Hepatic stellate cell (primary cell): Measurements from ENCODE around the gene CRLF1.
"Not testable (repeated sequence)": the region's sequence is repeated elsewhere in the genome, so short reads cannot be mapped to it uniquely, and the experiment has no call there.

Experiments
- DNase-seq: peaks from one replicate; pipeline ENCODE4 v3.0.0; 2011; ENCODE audit warnings: low spot score

Gene CRLF1

GRCh38 chr19:18592732-18593131 is 13.9 kb downstream of the CRLF1 start:
- not testable (repeated sequence) for DNase-seq

GRCh38 chr19:18591735-18592385 is 14.7 kb downstream of the CRLF1 start:
- DNase-seq, result no peak

- DNase-seq, result no peak
Measured at GRCh38 chr19:18590273-18591272, 16.0 kb downstream of the CRLF1 start.

GRCh38 chr19:18589380-18590272 is 17.0 kb downstream of the CRLF1 start:
- peak; percentile 77 for DNase-seq

- DNase-seq, result peak; percentile 83
Measured at GRCh38 chr19:18588611-18589379, 17.8 kb downstream of the CRLF1 start, which contains the start of gene REX1BD. Gene REX1BD, plus strand, starts transcription at chr19:18588798. Its CDS starts 4 bp downstream, at chr19:18588802.

GRCh38 chr19:18587962-18588610 is 18.5 kb downstream of the CRLF1 start:
- DNase-seq, result no peak

- DNase-seq, result no peak
Measured at GRCh38 chr19:18587561-18587960, 19.0 kb downstream of the CRLF1 start.

- DNase-seq, result no peak
Measured at GRCh38 chr19:18586306-18586705, 20.3 kb downstream of the CRLF1 start.

- no peak for DNase-seq
Measured at GRCh38 chr19:18580311-18580710, 26.3 kb downstream of the CRLF1 start.

- no peak for DNase-seq
Measured at GRCh38 chr19:18577365-18577914, 29.2 kb downstream of the CRLF1 start.

- DNase-seq, result no peak
Measured at GRCh38 chr19:18576383-18576782, 30.2 kb downstream of the CRLF1 start.

- DNase-seq, result no peak
Measured at GRCh38 chr19:18574691-18575291, 31.8 kb downstream of the CRLF1 start.

GRCh38 chr19:18571564-18572344 is 34.8 kb downstream of the CRLF1 start, which contains the start of gene UBA52:
Gene UBA52, plus strand, starts transcription at chr19:18571857. Its CDS starts 1,444 bp downstream, at chr19:18573301.
- peak; percentile 94 for DNase-seq

- DNase-seq, result no peak
Measured at GRCh38 chr19:18568367-18568766, 38.2 kb downstream of the CRLF1 start.

GRCh38 chr19:18566953-18567352 is 39.6 kb downstream of the CRLF1 start:
- DNase-seq, result no peak

- DNase-seq, result no peak
Measured at GRCh38 chr19:18562086-18562485, 44.5 kb downstream of the CRLF1 start.

GRCh38 chr19:18559685-18560084 is 46.9 kb downstream of the CRLF1 start:
- DNase-seq, result no peak

GRCh38 chr19:18558604-18559003 is 48.0 kb downstream of the CRLF1 start:
- DNase-seq, result no peak

GRCh38 chr19:18558202-18558555 is 48.4 kb downstream of the CRLF1 start:
- no peak for DNase-seq
